Tibial artery (tissue), 4 donors: ENCODE measurements around the gene GRIK3.

Experiments used
- DNase-seq, 2 donors: peaks; one replicate each; pipeline ENCODE4 v3.0.0-alpha.2; 2019
- H3K27ac ChIP-seq, 2 donors: fragments of 200-600 bp; sonication (generic) in 1 of 2; 1 replicate in 1 of 2; 2 replicates in 1 of 2; pipeline ENCODE4 v1.5.1; 2018 to 2019; ENCODE audit warnings: mild to moderate bottlenecking in 1 of 2
- H3K27me3 ChIP-seq, 2 donors: fragments of 200-600 bp; sonication (generic) in 1 of 2; one replicate each; pipeline versions ENCODE4 v1.5.1 to v1.6.0; 2016 to 2019
- H3K36me3 ChIP-seq, 3 donors: fragments of 200-600 bp; sonication (generic) in 2 of 3; one replicate each; pipeline ENCODE4 v1.5.1; 2016 to 2019; ENCODE audit warnings: mild to moderate bottlenecking in 2 of 3
- H3K4me1 ChIP-seq, 4 donors: fragments of 200-600 bp; sonication (generic) in 2 of 4; 1 replicate in 3 of 4; 2 replicates in 1 of 4; pipeline ENCODE4 v1.5.1; 2016 to 2019
- H3K4me3 ChIP-seq, 2 donors: fragments of 200-600 bp; sonication (generic) in 1 of 2; 1 replicate in 1 of 2; 2 replicates in 1 of 2; pipeline ENCODE4 v1.5.1; 2018 to 2019; ENCODE audit warnings: mild to moderate bottlenecking in 2 of 2
- H3K9me3 ChIP-seq, 3 donors: fragments of 200-600 bp; sonication (generic) in 1 of 3; one replicate each; pipeline ENCODE4 v1.5.1; 2016 to 2019
- CTCF ChIP-seq, 2 experiments: fragments of 200-600 bp in 1 of 2; fragments of 450-650 bp in 1 of 2; IDR thresholded peaks; one replicate each; pipeline ENCODE4 v1.5.1; 2017 to 2019; ENCODE audit warnings: antibody characterized with exemption in 2 of 2, mild to moderate bottlenecking in 1 of 2, moderate library complexity in 1 of 2
- intact Hi-C: fragments of 100-400 bp; cut with DNase I; formaldehyde crosslinking; loops from one replicate; pipeline ENCODE4 v1.15.0; 2023; ENCODE audit warnings: low total_unique reads

GRIK3 gene

GRCh38 chr1:37020653-37021277 is 13.6 kb downstream of the GRIK3 start:
- H3K4me1 ChIP-seq = no peaks in the 10 kb centered on the region
- no peak overlapping the region for H3K4me3 ChIP-seq
- H3K9me3 ChIP-seq = no peaks in the 10 kb centered on the region
- intact Hi-C loops = no loop called here
- no peak for TF ChIP-seq CTCF (IDR thresholded peaks at IDR 0.05)
- no peak overlapping the region for H3K27ac ChIP-seq
- H3K27me3 ChIP-seq = peaks cover 0 to 15% of the 10 kb centered on the region in 2 donors
- H3K36me3 ChIP-seq = no peaks in the 10 kb centered on the region
- DNase-seq = no peak

GRCh38 chr1:37018510-37018909 is 15.8 kb downstream of the GRIK3 start:
- no peak overlapping the region for H3K27ac ChIP-seq
- no peaks in the 10 kb centered on the region for H3K36me3 ChIP-seq
- H3K27me3 ChIP-seq = peaks cover 0 to 20% of the 10 kb centered on the region in 2 donors
- intact Hi-C loops = no loop called here
- no peaks in the 10 kb centered on the region for H3K9me3 ChIP-seq
- no peaks in the 10 kb centered on the region for H3K4me1 ChIP-seq
- H3K4me3 ChIP-seq = no peak overlapping the region
- TF ChIP-seq CTCF (IDR thresholded peaks at IDR 0.05) = no peak
- DNase-seq = no peak

- no peak for TF ChIP-seq CTCF (IDR thresholded peaks at IDR 0.05)
- DNase-seq = no peak
- H3K27ac ChIP-seq = no peak overlapping the region
- H3K9me3 ChIP-seq = no peaks in the 10 kb centered on the region
- no peak overlapping the region for H3K4me3 ChIP-seq
- intact Hi-C loops = no loop called here
- H3K27me3 ChIP-seq = peaks cover 0 to 22% of the 10 kb centered on the region in 2 donors
- H3K4me1 ChIP-seq = no peaks in the 10 kb centered on the region
- H3K36me3 ChIP-seq = no peaks in the 10 kb centered on the region
These were observed 16.6 kb downstream of the GRIK3 start for GRCh38 chr1:37017720-37018119.

- no peak for DNase-seq
- H3K9me3 ChIP-seq = no peaks in the 10 kb centered on the region
- intact Hi-C loops = no loop called here
- H3K4me3 ChIP-seq = no peak overlapping the region
- TF ChIP-seq CTCF (IDR thresholded peaks at IDR 0.05) = no peak
- H3K27me3 ChIP-seq = peaks cover 0 to 18% of the 10 kb centered on the region in 2 donors
- no peaks in the 10 kb centered on the region for H3K36me3 ChIP-seq
- no peaks in the 10 kb centered on the region for H3K4me1 ChIP-seq
- H3K27ac ChIP-seq = no peak overlapping the region
These were observed 18.2 kb downstream of the GRIK3 start for GRCh38 chr1:37016121-37016520.

GRCh38 chr1:37015713-37016112 is 18.6 kb downstream of the GRIK3 start:
- no peaks in the 10 kb centered on the region for H3K36me3 ChIP-seq
- H3K9me3 ChIP-seq = no peaks in the 10 kb centered on the region
- no peaks in the 10 kb centered on the region for H3K4me1 ChIP-seq

More at GRCh38 chr1:37015713-37016112, 18.6 kb downstream of the GRIK3 start:
- DNase-seq = no peak
- no peak overlapping the region for H3K4me3 ChIP-seq
- H3K27me3 ChIP-seq = peaks cover 0 to 18% of the 10 kb centered on the region in 2 donors
- no peak overlapping the region for H3K27ac ChIP-seq
- no peak for TF ChIP-seq CTCF (IDR thresholded peaks at IDR 0.05)
- intact Hi-C loops = no loop called here
